Smooth muscle cell (in vitro differentiated cells): ENCODE results near the gene CACNA1G. TPM values are rescaled to one million over a fixed set of nuclear protein-coding genes. Genes with fewer than 3 reads are reported as not detected.

Source experiments
- DNase-seq: peaks from one replicate; lab custom pipeline; 2025; ENCODE audit not compliant: unreplicated experiment; lab: John Stamatoyannopoulos, UW
- H2AFZ ChIP-seq: fragments of 200-600 bp; sonication (generic); 2 replicates; pipeline ENCODE4 v1.6.0; 2016; ENCODE audit warnings: antibody characterized with exemption, low read depth, mild to moderate bottlenecking
- H3F3A ChIP-seq: fragments of 200-600 bp; sonication (generic); 2 replicates; pipeline ENCODE4 v1.6.0; 2017; ENCODE audit warnings: antibody characterized with exemption, low read depth
- H3K27ac ChIP-seq: fragments of 200-600 bp; sonication (generic); 2 replicates; pipeline ENCODE4 v1.5.1; 2016; ENCODE audit warnings: low read depth, mild to moderate bottlenecking
- H3K27me3 ChIP-seq: fragments of 200-600 bp; sonication (generic); 2 replicates; pipeline ENCODE4 v1.6.1; 2016; ENCODE audit warnings: low read depth, mild to moderate bottlenecking
- H3K36me3 ChIP-seq: fragments of 200-600 bp; sonication (generic); 2 replicates; pipeline ENCODE4 v1.5.1; 2016; ENCODE audit warnings: low read depth
- H3K4me1 ChIP-seq: fragments of 200-600 bp; sonication (generic); 2 replicates; pipeline ENCODE4 v1.5.1; 2016; ENCODE audit warnings: low read depth
- H3K4me2 ChIP-seq: fragments of 200-600 bp; sonication (generic); 2 replicates; pipeline ENCODE4 v1.6.0; 2016; ENCODE audit warnings: mild to moderate bottlenecking
- H3K4me3 ChIP-seq: fragments of 200-600 bp; sonication (generic); 2 replicates; pipeline ENCODE4 v1.5.1; 2016; ENCODE audit warnings: mild to moderate bottlenecking
- H3K79me2 ChIP-seq: fragments of 200-600 bp; sonication (generic); 2 replicates; pipeline ENCODE4 v1.6.0; 2016; ENCODE audit warnings: low read depth, mild to moderate bottlenecking
- H3K9ac ChIP-seq: fragments of 200-600 bp; sonication (generic); 2 replicates; pipeline ENCODE4 v1.6.0; 2016; ENCODE audit warnings: low read depth
- H3K9me3 ChIP-seq: fragments of 200-600 bp; sonication (generic); replicated peaks from 2 replicates; pipeline ENCODE4 v1.5.1; 2016; ENCODE audit warnings: low read depth
- H4K20me1 ChIP-seq: fragments of 200-600 bp; sonication (generic); 2 replicates; pipeline ENCODE4 v1.6.0; 2016; ENCODE audit warnings: low read depth
- CTCF ChIP-seq: fragments of 200-600 bp; sonication (generic); IDR thresholded peaks from 2 replicates; pipeline ENCODE4 v1.5.1; 2017; ENCODE audit warnings: borderline replicate concordance, mild to moderate bottlenecking, antibody characterized with exemption; ENCODE audit not compliant: insufficient read depth, poor library complexity, severe bottlenecking
- WGBS: methylation state at CpG from one replicate; pipeline ENCODE4 v1.1.7; 2016; ENCODE audit warnings: low lambda C conversion rate; 5-methylcytosine and 5-hydroxymethylcytosine counted together
- polyA plus RNA-seq: library from polyadenylated mRNA; unstranded; fragments of >200 nt; fragmentation: Nextera tagmentation; extraction: Ambion mirVana; gene quantifications from 2 replicates; pipeline ENCODE4 v1.2.1, GENCODE V29; 2016
- total RNA-seq: library from RNA; depleted of rRNA; stranded (reverse); fragments of >200 nt; gene quantifications from 2 replicates; pipeline ENCODE4 v1.2.3, GENCODE V29; 2014

CACNA1G gene
- total and polyA plus RNA-seq, 2 experiments from 2014 or later: 1.6 to 1.7 TPM

- H3K9ac ChIP-seq: no peak overlapping the region
- WGBS: 86% methylated on average over 13 of the region's 13 CpGs
- no peak for DNase-seq
- no peaks in the 10 kb centered on the region for H3F3A ChIP-seq
- no peak overlapping the region for H3K4me2 ChIP-seq
- H3K4me3 ChIP-seq: no peak overlapping the region
- H3K36me3 ChIP-seq: no peaks in the 10 kb centered on the region
- no peaks in the 10 kb centered on the region for H4K20me1 ChIP-seq
- no peak overlapping the region for H2AFZ ChIP-seq
- TF ChIP-seq CTCF: no peak
- no peak overlapping the region for H3K27ac ChIP-seq
- no peaks in the 10 kb centered on the region for H3K9me3 ChIP-seq
- H3K4me1 ChIP-seq: no peaks in the 10 kb centered on the region
- no peaks in the 10 kb centered on the region for H3K27me3 ChIP-seq
- no peaks in the 10 kb centered on the region for H3K79me2 ChIP-seq
Observed at GRCh38 chr17:50601823-50602375, 41.4 kb downstream of the CACNA1G start.

GRCh38 chr17:50602836-50603235 is 42.3 kb downstream of the CACNA1G start:
- Histone ChIP-seq H2AFZ (no peak overlapping the region), H3K9me3 (no peaks in the 10 kb centered on the region), H3K4me1 (no peaks in the 10 kb centered on the region), H3K4me2 (no peak overlapping the region), H3K79me2 (no peaks in the 10 kb centered on the region), H3K9ac (no peak overlapping the region), H3K36me3 (no peaks in the 10 kb centered on the region), H3K27me3 (no peaks in the 10 kb centered on the region), H4K20me1 (no peaks in the 10 kb centered on the region), H3K4me3 (no peak overlapping the region), H3F3A (no peaks in the 10 kb centered on the region), H3K27ac (no peak overlapping the region)
- no peak for DNase-seq
- no peak for TF ChIP-seq CTCF
- 98% methylated on average over 12 of the region's 18 CpGs for WGBS

GRCh38 chr17:50603340-50603739 is 42.8 kb downstream of the CACNA1G start:
- H3K9me3 ChIP-seq: no peaks in the 10 kb centered on the region
- no peaks in the 10 kb centered on the region for H3K36me3 ChIP-seq
- TF ChIP-seq CTCF: no peak
- H3K27me3 ChIP-seq: no peaks in the 10 kb centered on the region
- WGBS: 74% methylated on average over 9 of the region's 9 CpGs
- H3K9ac ChIP-seq: no peak overlapping the region
- no peak overlapping the region for H2AFZ ChIP-seq
- no peak overlapping the region for H3K4me2 ChIP-seq
- H3K79me2 ChIP-seq: no peaks in the 10 kb centered on the region
- no peaks in the 10 kb centered on the region for H4K20me1 ChIP-seq
- DNase-seq: no peak
- no peak overlapping the region for H3K4me3 ChIP-seq
- no peaks in the 10 kb centered on the region for H3K4me1 ChIP-seq
- no peaks in the 10 kb centered on the region for H3F3A ChIP-seq
- H3K27ac ChIP-seq: no peak overlapping the region

GRCh38 chr17:50604513-50604912 is 44.0 kb downstream of the CACNA1G start:
- Histone ChIP-seq H3K4me3 (no peak overlapping the region), H3K79me2 (no peaks in the 10 kb centered on the region), H3K4me2 (peak overlapping the region; percentile 44), H3K27me3 (no peaks in the 10 kb centered on the region), H3K9me3 (no peaks in the 10 kb centered on the region), H3K9ac (no peak overlapping the region), H3K36me3 (no peaks in the 10 kb centered on the region), H3K4me1 (no peaks in the 10 kb centered on the region), H3F3A (no peaks in the 10 kb centered on the region), H2AFZ (no peak overlapping the region), H3K27ac (no peak overlapping the region), H4K20me1 (no peaks in the 10 kb centered on the region)
- 38% methylated on average over 13 of the region's 13 CpGs for WGBS
- no peak for DNase-seq
- TF ChIP-seq CTCF: no peak
